H1 (cell line): ENCODE measurements around the gene MTHFS. TPM values are rescaled to one million over a fixed set of nuclear protein-coding genes. Genes with fewer than 3 reads are reported as not detected.

ENCODE experiments used
- CTCF ChIA-PET: fragments of 300-600 bp; sonication (Branson Sonifier 250); formaldehyde crosslinking; loops from one replicate; lab custom pipeline; 2021; ENCODE audit not compliant: partially characterized antibody; lab: Charles Lee
- POLR2A ChIA-PET: fragments of 300-600 bp; sonication (Branson Sonifier 250); formaldehyde crosslinking; loops from one replicate; lab custom pipeline; 2021; ENCODE audit warnings: inconsistent platforms; ENCODE audit not compliant: partially characterized antibody; lab: Charles Lee
- DNase-seq, 2 experiments: peaks; one replicate each; pipeline versions ENCODE4 v3.0.0 to v3.0.0-alpha.2; 2010 to 2022; ENCODE audit warnings: low spot score in 2 of 2, low read depth in 1 of 2, mixed read lengths in 1 of 2
- FAIRE-seq: peaks from 2 replicates; lab custom pipeline; 2011; peaks lifted over from hg19 to GRCh38; lab: Jason Lieb, UNC
- H2AFZ ChIP-seq: 2 replicates; pipeline ENCODE4 v1.8.1; 2012; ENCODE audit warnings: low read length, inconsistent platforms
- H2AK5ac ChIP-seq: 2 replicates; pipeline ENCODE4 v1.6.1; 2013; ENCODE audit warnings: low read depth, low read length
- H2BK120ac ChIP-seq: replicated peaks from 2 replicates; pipeline ENCODE3; 2013; ENCODE audit warnings: low read depth, low read length, inconsistent platforms
- H2BK12ac ChIP-seq: 2 replicates; pipeline ENCODE4 v1.6.1; 2013; ENCODE audit warnings: low read depth, low read length
- H2BK15ac ChIP-seq: 2 replicates; pipeline ENCODE4 v1.6.1; 2013; ENCODE audit warnings: low read length
- H2BK20ac ChIP-seq: 2 replicates; pipeline ENCODE4 v1.6.1; 2013; ENCODE audit warnings: low read length
- H2BK5ac ChIP-seq: 2 replicates; pipeline ENCODE4 v1.6.1; 2013; ENCODE audit warnings: low read depth, low read length
- H3K14ac ChIP-seq: 2 replicates; pipeline ENCODE4 v1.6.1; 2013; ENCODE audit warnings: inconsistent platforms; ENCODE audit not compliant: insufficient read length
- H3K18ac ChIP-seq: 2 replicates; pipeline ENCODE4 v1.6.1; 2013; ENCODE audit warnings: low read length; ENCODE audit errors: extremely low read depth
- H3K23ac ChIP-seq: 2 replicates; pipeline ENCODE4 v1.6.1; 2013; ENCODE audit warnings: inconsistent platforms; ENCODE audit not compliant: insufficient read length
- H3K23me2 ChIP-seq: 2 replicates; pipeline ENCODE4 v1.6.1; 2013; ENCODE audit warnings: low read depth, low read length
- H3K27ac ChIP-seq: 2 replicates; pipeline ENCODE4 v1.6.1; 2011; ENCODE audit warnings: low read depth, low read length, inconsistent platforms
- H3K27me3 ChIP-seq, 4 experiments: replicated peaks in 1 of 4; 1 replicate in 1 of 4; 2 replicates in 3 of 4; pipeline versions ENCODE4 v1.6.1 to v1.8.1; 2011 to 2013; ENCODE audit warnings: low read length in 3 of 4, mild to moderate bottlenecking in 3 of 4, inconsistent platforms in 2 of 4, mixed read lengths in 2 of 4, moderate library complexity in 1 of 4; ENCODE audit not compliant: control insufficient read depth in 3 of 4, insufficient read depth in 3 of 4; ENCODE audit errors: extremely low read depth in 1 of 4
- H3K36me3 ChIP-seq, 4 experiments: 2 replicates each; pipeline versions ENCODE4 v1.6.1 to v1.8.1; 2011 to 2013; ENCODE audit warnings: mild to moderate bottlenecking in 4 of 4, low read length in 3 of 4, moderate library complexity in 2 of 4, control low read depth in 1 of 4, inconsistent platforms in 1 of 4; ENCODE audit not compliant: insufficient read depth in 4 of 4, control insufficient read depth in 2 of 4
- H3K4ac ChIP-seq: replicated peaks from 2 replicates; pipeline ENCODE3; 2013; ENCODE audit warnings: low read length, low read depth, mixed read lengths, inconsistent platforms; ENCODE audit not compliant: insufficient read length
- H3K4me1 ChIP-seq, 4 experiments: replicated peaks in 1 of 4; 1 replicate in 1 of 4; 2 replicates in 3 of 4; pipeline versions ENCODE4 v1.6.1 to v1.8.1; 2011 to 2013; ENCODE audit warnings: low read length in 3 of 4, inconsistent platforms in 2 of 4, mixed read lengths in 1 of 4; ENCODE audit not compliant: insufficient read depth in 4 of 4, control insufficient read depth in 3 of 4
- H3K4me2 ChIP-seq, 2 experiments: 2 replicates each; pipeline versions ENCODE4 v1.6.1 to v1.8.1; 2011 to 2013; ENCODE audit warnings: low read depth in 2 of 2, low read length in 2 of 2, control low read depth in 1 of 2, inconsistent platforms in 1 of 2, mild to moderate bottlenecking in 1 of 2; ENCODE audit not compliant: insufficient read depth in 1 of 2
- H3K4me3 ChIP-seq, 4 experiments: fragments of 200-600, 300-600 bp in 1 of 4; sonication (generic), shearing (Covaris generic), sonication (Bioruptor Twin) in 1 of 4; 2 replicates each; pipeline versions ENCODE4 v1.5.1 to v1.8.1; 2011 to 2016; ENCODE audit warnings: low read length in 4 of 4, low read depth in 3 of 4, control low read depth in 2 of 4, inconsistent platforms in 2 of 4, mild to moderate bottlenecking in 2 of 4, mixed read lengths in 1 of 4, moderate library complexity in 1 of 4; ENCODE audit not compliant: insufficient read depth in 2 of 4; ENCODE audit errors: extremely low read depth in 1 of 4
- H3K56ac ChIP-seq: replicated peaks from 2 replicates; pipeline ENCODE3; 2013; ENCODE audit warnings: low read depth, mild to moderate bottlenecking, mixed read lengths, low read length, inconsistent platforms; ENCODE audit not compliant: insufficient read length
- H3K79me1 ChIP-seq: 2 replicates; pipeline ENCODE4 v1.6.1; 2013; ENCODE audit warnings: low read depth, low read length, control low read depth
- H3K79me2 ChIP-seq, 2 experiments: 2 replicates each; pipeline versions ENCODE4 v1.6.1 to v1.8.1; 2012 to 2013; ENCODE audit warnings: low read length in 2 of 2, mild to moderate bottlenecking in 2 of 2, inconsistent platforms in 1 of 2; ENCODE audit not compliant: insufficient read depth in 2 of 2, control insufficient read depth in 1 of 2
- H3K9ac ChIP-seq, 4 experiments: replicated peaks in 1 of 4; 1 replicate in 1 of 4; 2 replicates in 3 of 4; pipeline versions ENCODE4 v1.6.1 to v1.8.1; 2011 to 2013; ENCODE audit warnings: low read depth in 3 of 4, low read length in 3 of 4, control low read depth in 2 of 4, mild to moderate bottlenecking in 2 of 4, moderate library complexity in 2 of 4, inconsistent platforms in 1 of 4; ENCODE audit errors: extremely low read depth in 1 of 4
- H3K9me3 ChIP-seq, 2 experiments: 2 replicates each; pipeline versions ENCODE4 v1.6.1 to v1.8.1; 2012 to 2013; ENCODE audit warnings: mild to moderate bottlenecking in 2 of 2, moderate library complexity in 2 of 2, control low read depth in 1 of 2, inconsistent platforms in 1 of 2, low read depth in 1 of 2, low read length in 1 of 2, mixed read lengths in 1 of 2; ENCODE audit not compliant: insufficient read depth in 2 of 2
- H4K20me1 ChIP-seq, 2 experiments: replicated peaks in 1 of 2; 2 replicates each; pipeline versions ENCODE3 to v1.8.1; 2011 to 2013; ENCODE audit warnings: inconsistent platforms in 2 of 2, low read length in 2 of 2, mild to moderate bottlenecking in 1 of 2; ENCODE audit not compliant: insufficient read depth in 2 of 2, control insufficient read depth in 1 of 2
- H4K5ac ChIP-seq: 2 replicates; pipeline ENCODE4 v1.6.1; 2013; ENCODE audit warnings: low read length, low read depth, mixed read lengths, inconsistent platforms; ENCODE audit not compliant: insufficient read length
- H4K8ac ChIP-seq: 2 replicates; pipeline ENCODE4 v1.8.0; 2013; ENCODE audit warnings: mild to moderate bottlenecking, moderate library complexity, low read length, inconsistent platforms; ENCODE audit not compliant: insufficient read depth; ENCODE audit errors: extremely low read depth
- H4K91ac ChIP-seq: replicated peaks from 2 replicates; pipeline ENCODE3; 2013; ENCODE audit warnings: low read length, mixed read lengths, inconsistent platforms; ENCODE audit not compliant: insufficient read length
- CTBP2 ChIP-seq: IDR thresholded peaks from 2 replicates; pipeline ENCODE4 v1.7.0; 2011; ENCODE audit warnings: borderline replicate concordance, mild to moderate bottlenecking, moderate library complexity, mixed read lengths, low read length; ENCODE audit not compliant: insufficient read depth, insufficient read length
- RXRA ChIP-seq: IDR thresholded peaks from 2 replicates; pipeline ENCODE4 v1.6.1; 2011; ENCODE audit warnings: low read depth, mild to moderate bottlenecking, low read length, moderate library complexity; ENCODE audit not compliant: insufficient read depth
- SAP30 ChIP-seq: fragments of 300-600 bp; sonication (generic); IDR thresholded peaks from 2 replicates; pipeline ENCODE4 v1.7.1; 2012; ENCODE audit warnings: low read length, moderate library complexity, mild to moderate bottlenecking, inconsistent platforms; ENCODE audit not compliant: insufficient read depth, insufficient replicate concordance
- TCF12 ChIP-seq: IDR thresholded peaks from 2 replicates; pipeline ENCODE4 v1.6.1; 2011; ENCODE audit warnings: low read depth, mild to moderate bottlenecking, low read length
- polyA plus RNA-seq, 7 experiments: library from polyadenylated mRNA; depleted of rRNA in 3 of 7; stranded (reverse) in 5 of 7; unstranded in 2 of 7; fragments of >200 nt in 5 of 7; fragments of 200-250 nt in 2 of 7; gene quantifications; 1 replicate in 5 of 7; 2 replicates in 1 of 7; 4 replicates in 1 of 7; pipeline versions ENCODE4 v1.2.1 to v1.2.3, GENCODE V29; 2011 to 2013; ENCODE audit warnings: missing spikeins in 2 of 7, mixed read lengths in 2 of 7
- total RNA-seq: library from RNA; stranded (reverse); fragmentation: NEBNext Ultra II Directional; extraction: Animal tissue kit (Norgen Biotek cat#: 25700); gene quantifications from 2 replicates; pipeline ENCODE4 v1.2.1, GENCODE V29; 2021

Gene MTHFS
- total and polyA plus RNA-seq, 2 of the 8 experiments (the other 6 are each of a cell fraction or from before 2014, with no cell fraction given) = 27.3 to 37.2 TPM

DNA sequence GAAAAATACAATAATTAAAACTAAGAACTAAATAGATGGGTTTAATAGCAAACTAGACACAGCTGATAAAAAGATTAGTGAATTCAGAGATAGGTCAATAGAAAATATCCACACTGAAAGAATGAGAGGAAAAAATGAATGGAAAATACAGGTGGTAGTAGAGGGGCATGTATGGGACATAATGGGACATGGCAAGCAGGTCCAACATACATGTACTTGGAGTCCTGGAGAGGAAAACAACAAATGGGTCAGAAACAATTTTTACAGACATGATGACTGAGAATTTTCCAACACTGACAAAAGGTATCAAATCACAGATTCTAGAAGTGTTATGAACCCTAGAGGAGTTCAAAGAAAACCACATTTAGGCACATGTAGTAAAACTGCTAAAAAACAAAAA, 68.4 kb downstream of the MTHFS start:
- Histone ChIP-seq H4K91ac (no peak overlapping the region), H3K18ac (no peak overlapping the region), H3K23ac (no peak overlapping the region), H2AK5ac (no peak overlapping the region), H2BK5ac (no peak overlapping the region), H3K23me2 (no peaks in the 10 kb centered on the region), H4K8ac (no peak overlapping the region), H3K79me1 (no peaks in the 10 kb centered on the region), H2AFZ (no peak overlapping the region), H4K20me1 (no peaks in the 10 kb centered on the region), H3K56ac (no peak overlapping the region), H3K79me2 (no peaks in the 10 kb centered on the region), H3K4ac (no peak overlapping the region), H2BK120ac (no peak overlapping the region), H4K5ac (no peak overlapping the region), H2BK15ac (no peak overlapping the region), H3K9ac (no peak overlapping the region), H3K4me3 (no peak overlapping the region), H3K4me1 (no peaks in the 10 kb centered on the region), H3K14ac (no peak overlapping the region), H2BK20ac (no peak overlapping the region), H2BK12ac (no peak overlapping the region), H3K27me3 (no peaks in the 10 kb centered on the region), H3K9me3 (no peaks in the 10 kb centered on the region), H3K27ac (no peak overlapping the region), H3K4me2 (no peak overlapping the region), H3K36me3 (no peaks in the 10 kb centered on the region; a peak in 1 of 8 replicates)
- FAIRE-seq = no peak
- ChIA-PET CTCF (no interaction called here), POLR2A (no interaction called here)
- TF ChIP-seq RXRA (no peak), CTBP2 (no peak), TCF12 (no peak), SAP30 (no peak)
- no peak for DNase-seq
